HG02588 (cell line): ENCODE measurements around the gene GBP7.
"Not testable (repeated sequence)": the region's sequence is repeated elsewhere in the genome, so short reads cannot be mapped to it uniquely, and the experiment has no call there.

Experiments used
- ATAC-seq: cut with Tn5 transposase; IDR thresholded peaks from one replicate; pipeline ENCODE4 v1.9.1; 2021; ENCODE audit warnings: mild to moderate bottlenecking, moderate library complexity; ENCODE audit not compliant: unreplicated experiment

Gene GBP7, protein sequence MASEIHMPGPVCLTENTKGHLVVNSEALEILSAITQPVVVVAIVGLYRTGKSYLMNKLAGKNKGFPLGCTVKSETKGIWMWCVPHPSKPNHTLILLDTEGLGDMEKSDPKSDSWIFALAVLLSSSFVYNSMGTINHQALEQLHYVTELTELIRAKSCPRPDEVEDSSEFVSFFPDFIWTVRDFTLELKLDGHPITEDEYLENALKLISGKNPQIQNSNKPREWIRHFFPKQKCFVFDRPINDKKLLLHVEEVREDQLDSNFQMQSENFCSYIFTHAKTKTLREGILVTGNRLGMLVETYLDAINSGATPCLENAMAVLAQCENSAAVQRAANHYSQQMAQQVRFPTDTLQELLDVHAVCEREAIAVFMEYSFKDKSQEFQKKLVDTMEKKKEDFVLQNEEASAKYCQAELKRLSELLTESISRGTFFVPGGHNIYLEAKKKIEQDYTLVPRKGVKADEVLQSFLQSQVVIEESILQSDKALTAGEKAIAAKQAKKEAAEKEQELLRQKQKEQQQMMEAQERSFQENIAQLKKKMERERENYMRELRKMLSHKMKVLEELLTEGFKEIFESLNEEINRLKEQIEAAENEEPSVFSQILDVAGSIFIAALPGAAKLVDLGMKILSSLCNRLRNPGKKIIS

DNA sequence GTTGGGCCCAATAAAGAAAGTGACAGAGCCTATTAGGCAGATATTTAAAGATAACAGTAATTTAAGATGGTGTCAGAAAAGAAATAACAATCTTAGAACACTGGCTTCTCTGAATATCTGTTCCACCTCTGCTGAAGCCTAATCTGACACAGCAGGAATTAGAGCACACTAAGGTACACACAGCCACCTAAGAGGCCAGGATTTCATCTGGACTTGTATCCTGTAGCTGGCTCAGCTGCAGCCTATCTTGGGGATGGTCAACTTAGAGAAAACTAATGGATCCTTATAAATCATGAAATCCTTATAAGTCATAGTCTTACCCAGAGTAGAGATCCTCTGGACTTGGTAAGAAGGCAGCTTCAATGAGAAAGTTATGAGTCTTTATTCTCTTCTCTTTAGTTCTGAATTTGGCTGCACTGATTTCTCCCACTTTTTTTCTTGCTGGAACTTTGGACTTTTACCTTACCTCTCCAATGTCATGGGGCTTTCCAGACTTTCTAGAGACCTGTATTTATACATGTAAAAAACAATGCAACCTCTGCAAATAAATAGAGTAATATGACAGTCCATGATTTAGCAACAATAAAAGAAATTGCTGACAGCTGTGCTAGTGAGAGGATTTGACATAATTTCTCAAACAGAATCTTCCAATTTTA is at the start of gene GBP7:
Gene GBP7 (minus strand): TSS at position 403 of the 656 bp plus-strand sequence. CDS start 4,068 bp downstream, outside the sequence.
- ATAC-seq, result no peak

GRCh38 chr1:89221341-89221740 is 45.5 kb upstream of the GBP7 start:
- no peak for ATAC-seq

DNA sequence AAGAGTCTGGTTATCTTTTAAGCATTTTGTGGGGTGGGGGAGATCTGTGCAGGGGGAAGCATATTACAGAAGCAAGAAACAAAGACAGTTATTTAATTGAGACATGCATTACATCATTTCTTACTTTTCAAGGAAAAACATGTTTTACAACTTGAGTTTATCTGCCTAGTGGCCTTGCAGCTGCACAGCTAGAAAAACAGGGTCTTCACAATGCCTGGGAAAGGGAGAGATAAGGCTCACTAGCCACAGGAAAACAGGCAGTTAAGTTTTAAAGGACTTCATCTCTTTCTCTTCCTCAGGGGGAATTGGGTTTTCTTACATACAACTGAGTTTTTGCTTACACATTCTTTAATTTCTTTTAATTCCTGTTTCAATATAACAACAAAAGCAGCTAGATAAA is 44.0 kb upstream of the GBP7 start:
- ATAC-seq, result not testable (repeated sequence)

GRCh38 chr1:89218941-89219340 is 43.1 kb upstream of the GBP7 start:
- ATAC-seq, result not testable (repeated sequence)

GRCh38 chr1:89213347-89213746 is 37.5 kb upstream of the GBP7 start:
- ATAC-seq, result no peak

GRCh38 chr1:89211035-89211634 is 35.3 kb upstream of the GBP7 start:
- ATAC-seq, result no peak

- ATAC-seq, result no peak
These were observed 30.6 kb upstream of the GBP7 start for GRCh38 chr1:89206373-89206772.

DNA sequence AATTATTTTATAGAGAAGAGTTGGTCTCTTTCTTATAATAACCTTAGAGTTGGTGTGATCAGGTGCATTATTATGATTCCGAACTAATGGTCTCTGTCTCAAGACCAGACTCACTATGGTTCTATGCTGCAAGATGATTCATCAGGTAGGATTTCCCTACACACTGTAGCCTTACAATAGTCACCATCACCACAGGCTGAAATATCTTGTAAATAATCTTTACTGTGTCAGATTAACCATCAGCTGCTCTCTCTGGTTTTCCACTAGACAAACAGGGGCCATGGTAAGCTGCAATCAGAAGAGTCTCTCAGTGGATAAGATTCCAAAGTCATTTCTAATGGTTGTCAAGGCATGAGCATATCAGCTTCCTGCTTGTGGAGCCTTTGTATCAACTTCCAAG is 27.4 kb upstream of the GBP7 start:
- no peak for ATAC-seq

- peak; percentile 77 for ATAC-seq
These were observed 25.4 kb upstream of the GBP7 start for GRCh38 chr1:89201106-89201794.

DNA sequence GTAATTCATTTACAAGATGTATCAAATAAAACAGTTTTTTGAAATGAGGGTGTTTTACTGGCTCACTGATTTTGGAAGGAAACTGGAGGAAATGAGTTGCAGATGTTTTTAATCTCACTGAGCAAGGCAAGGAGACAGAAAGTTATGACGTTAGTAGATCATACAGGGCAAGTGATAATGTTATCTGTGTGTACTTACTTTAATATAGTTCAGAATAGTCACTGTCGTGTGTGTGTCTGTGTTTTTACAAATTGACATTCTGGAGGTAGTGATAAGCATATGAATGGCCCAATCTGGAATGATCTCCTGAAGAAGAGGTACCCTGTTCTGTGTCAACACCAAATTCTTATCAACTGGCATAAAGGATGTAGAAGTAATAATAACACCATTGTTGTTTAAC is 24.9 kb upstream of the GBP7 start:
- no peak for ATAC-seq

- ATAC-seq, result no peak
These were observed 23.8 kb upstream of the GBP7 start for GRCh38 chr1:89199525-89200031.

- ATAC-seq, result peak; percentile 51
These were observed 22.8 kb upstream of the GBP7 start, which contains the start of gene GBP4 for GRCh38 chr1:89198491-89199072. GBP4 (minus strand) TSS chr1:89198942; CDS start chr1:89198834, 108 bp downstream.

DNA sequence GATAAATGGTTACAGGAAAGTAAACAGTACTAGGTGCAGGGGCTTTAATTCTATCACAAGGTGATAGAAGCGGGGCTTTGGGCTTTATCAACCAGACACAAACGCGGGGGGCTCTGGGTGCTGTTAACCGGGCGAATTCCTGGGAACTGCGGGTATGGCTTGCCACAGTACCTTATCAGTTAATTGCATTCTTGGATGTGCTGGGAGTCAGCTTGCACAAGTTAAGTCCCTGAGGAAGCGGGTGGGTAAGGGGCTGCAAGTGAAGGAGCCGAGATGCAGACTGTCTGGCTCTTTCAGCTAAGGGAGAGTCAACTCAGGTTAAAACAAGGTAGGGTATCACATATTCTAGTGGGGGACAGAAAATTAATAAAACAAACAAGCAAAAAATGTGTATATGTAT is 22.3 kb upstream of the GBP7 start:
- no peak for ATAC-seq

DNA sequence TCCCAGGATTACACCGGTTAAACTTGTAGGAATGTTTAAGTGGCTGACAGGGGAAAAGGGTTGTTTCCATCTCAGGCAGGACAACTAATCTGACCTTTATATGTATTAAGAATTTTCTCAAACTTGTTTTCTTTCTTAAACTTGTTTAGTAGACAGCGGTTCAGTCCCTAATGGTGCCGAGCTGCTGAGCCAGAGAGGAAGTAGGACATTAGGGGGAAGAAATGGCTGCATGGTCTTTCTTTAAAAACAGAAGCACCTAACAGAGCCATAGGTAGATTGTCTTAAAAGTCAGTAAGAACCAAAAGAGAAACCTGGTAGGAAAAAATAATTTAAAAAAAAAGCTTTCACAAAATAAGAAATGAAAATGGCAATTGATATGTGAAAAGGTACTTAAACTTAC is 19.7 kb upstream of the GBP7 start:
- no peak for ATAC-seq

- ATAC-seq, result no peak
These were observed 15.5 kb upstream of the GBP7 start for GRCh38 chr1:89191314-89191713.

DNA sequence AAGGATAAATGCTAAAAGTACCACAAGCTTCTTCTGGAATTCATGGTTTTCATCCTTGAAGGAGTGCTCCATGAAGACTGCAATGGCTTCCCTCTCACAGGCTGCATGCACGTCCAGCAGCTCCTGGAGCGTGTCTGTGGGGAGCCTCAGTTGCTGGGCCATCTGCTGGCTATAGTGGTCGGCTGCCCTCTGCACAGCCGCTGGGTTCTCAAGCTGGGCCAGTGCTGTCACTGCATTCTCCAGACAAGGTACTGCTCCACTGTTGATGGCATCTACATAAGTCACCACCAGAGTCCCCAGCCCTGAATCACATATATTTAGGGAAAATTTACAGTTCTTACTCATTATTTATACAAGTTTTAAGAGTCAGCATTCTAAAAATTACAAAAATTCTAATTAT is 14.2 kb upstream of the GBP7 start:
- ATAC-seq, result no peak

- no peak for ATAC-seq
These were observed 3.5 kb upstream of the GBP7 start for GRCh38 chr1:89179343-89179742.

DNA sequence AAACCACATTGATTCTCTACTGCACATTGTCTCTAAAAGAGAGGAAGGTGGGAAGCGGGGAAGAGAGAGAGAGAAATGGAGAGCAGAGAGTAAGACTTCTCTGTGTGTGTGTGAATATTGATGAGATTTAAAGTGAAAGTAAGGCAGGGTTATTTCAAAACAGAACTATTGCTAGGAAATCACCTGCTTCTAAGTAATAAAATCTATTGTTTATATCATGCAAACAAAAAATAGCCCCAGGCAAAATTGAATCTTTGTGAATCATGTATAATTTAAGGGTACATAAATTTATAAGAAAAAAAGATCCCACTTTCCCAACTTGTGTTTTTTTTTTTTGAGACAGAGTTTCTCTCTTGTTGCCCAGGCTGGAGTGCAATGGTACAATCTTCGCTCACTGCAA is 1.2 kb upstream of the GBP7 start:
- ATAC-seq, result no peak

GRCh38 chr1:89174491-89174890 is 1.3 kb downstream of the GBP7 start:
- ATAC-seq, result no peak

DNA sequence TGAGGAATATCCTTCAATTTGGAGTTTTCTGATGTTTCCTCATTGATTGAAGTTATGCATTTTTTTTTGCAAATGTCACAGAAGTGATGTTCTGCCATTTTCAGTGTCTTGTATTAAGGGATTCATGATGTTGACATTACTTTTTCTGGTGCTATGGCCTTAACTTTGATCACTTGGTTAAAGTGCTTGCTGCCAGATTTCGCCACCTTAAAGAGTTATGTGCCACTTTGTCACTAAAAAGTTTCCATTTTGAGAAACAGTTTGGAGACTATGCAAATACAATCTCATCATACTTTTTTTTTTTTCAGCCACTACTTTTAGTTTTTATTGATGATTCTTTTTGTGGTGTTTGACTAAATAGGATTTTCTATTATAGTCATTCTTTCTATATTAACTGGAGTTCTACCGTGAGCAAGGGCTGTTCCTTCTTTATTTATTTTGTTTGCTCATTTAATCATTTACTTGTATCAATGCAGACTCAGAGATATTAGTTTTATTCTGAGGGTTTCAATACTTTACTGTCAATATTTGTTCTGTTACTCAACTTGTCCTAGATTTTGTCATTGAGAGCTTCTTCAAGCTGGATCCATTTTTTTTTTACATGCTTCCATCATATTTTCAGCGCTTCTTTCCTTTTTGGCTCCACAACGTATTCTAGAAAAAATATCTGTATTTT is 3.2 kb downstream of the GBP7 start:
- no peak for ATAC-seq
